ENCODE results near the gene CLCN5.
A peak's percentile ranks its signal among the peaks of the same experiment; 100 is the strongest.

The CLCN5 gene

GRCh38 chrX:49934148-49934547, 11.8 kb downstream of the CLCN5 start:
- no peak for DNase-seq

DNA sequence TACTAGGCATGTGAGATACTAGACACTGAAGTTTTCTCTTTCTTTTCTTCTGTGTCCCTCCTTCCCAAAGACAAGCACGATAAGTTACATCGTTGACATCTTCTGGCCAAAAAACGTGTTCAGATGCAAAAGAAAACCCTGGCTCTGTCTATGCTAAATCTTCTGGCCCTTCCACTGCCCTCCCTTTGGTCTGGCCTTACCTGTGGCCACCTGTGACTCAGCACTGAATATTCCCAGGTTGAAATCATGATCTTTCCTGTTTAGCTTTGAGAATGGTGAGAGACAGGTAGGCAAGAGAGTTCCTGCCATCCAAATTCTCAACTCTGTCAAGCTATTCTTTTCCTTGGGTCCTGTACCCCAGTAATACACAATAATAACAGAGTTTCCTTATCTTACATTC, 12.3 kb downstream of the CLCN5 start:
- DNase-seq: no peak

DNA sequence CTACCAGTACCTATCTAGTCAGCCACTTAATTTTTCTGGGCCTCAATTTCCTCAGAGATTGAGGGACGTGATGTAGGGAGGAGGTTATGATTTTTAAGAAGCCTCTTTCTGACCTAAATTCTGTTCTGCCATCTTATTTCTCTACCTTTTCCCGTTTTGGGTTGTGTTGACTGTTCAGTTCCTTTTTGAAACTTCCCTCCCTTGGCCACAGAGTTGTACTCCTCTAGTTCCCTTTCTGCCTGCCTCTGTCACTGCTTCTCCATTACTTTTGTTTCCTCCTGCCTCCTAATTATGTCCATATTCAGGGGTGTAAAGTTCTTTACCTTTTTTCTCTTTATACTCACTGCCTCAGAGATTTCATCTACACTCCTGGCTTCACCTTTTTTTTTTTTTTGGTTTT, 25.4 kb downstream of the CLCN5 start:
- no peak for DNase-seq

DNA sequence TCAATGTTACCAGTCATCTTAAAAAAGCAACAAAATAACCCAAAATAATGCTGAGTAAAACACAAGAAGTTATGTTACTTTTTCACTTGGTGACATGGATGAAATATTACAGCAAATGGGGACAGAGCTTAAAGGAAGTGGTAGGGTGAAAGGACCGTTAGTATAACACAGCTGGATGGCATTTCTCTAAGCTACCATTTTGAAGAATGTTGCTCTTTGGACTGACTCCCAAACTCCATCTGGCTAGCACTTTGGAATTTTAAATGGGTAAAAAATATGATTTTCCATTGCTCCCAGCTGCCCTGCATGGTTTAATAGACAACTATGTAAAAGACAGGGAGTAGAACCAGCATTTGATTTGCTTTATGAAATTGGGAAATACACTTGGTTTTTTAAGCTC, 27.6 kb downstream of the CLCN5 start:
- no peak for DNase-seq

- DNase-seq: peak in 1 of 14 donors; percentile 52
These were observed 29.3 kb downstream of the CLCN5 start for GRCh38 chrX:49951524-49952193.

DNA sequence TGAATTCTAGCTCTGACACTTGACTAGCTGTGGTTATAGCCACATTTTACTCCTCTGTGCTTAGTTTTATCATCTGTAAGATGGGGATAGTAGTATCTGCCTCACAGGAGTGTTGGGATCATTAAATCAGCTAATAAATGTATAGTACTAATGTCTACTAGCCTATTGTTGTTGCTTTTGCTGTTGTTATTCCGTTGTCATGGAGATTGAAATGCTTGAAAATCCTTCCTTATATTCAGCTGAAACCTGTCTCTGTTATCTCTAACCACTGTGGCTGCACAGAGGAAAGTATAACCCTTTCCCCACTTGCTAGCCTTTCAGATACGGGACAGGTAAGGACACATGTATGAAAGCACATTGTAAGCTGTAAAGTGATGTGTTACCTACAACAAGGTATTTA, 33.9 kb downstream of the CLCN5 start:
- DNase-seq: no peak

- DNase-seq: no peak
These were observed 36.5 kb downstream of the CLCN5 start for GRCh38 chrX:49958727-49959485.

- DNase-seq: no peak
These were observed 37.2 kb downstream of the CLCN5 start for GRCh38 chrX:49959602-49960001.

DNA sequence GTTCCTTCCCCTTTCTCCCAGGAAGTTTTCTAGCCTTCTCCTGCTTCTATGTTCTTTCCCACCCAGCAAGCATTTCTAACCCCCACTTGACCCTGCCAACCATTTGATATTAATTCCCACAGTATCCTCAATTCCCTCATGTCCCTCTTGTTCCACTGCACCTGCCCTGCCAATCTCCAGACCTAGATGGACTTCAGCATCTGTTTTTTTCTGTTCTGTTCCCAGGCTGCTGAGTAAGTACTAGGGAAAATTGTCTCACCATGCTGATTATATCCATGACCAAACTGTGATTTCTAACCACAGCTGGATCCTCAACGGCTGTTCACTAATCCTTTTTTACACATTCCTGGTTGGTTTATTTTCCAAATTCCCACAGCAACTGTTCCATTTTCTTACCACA, 37.7 kb downstream of the CLCN5 start:
- DNase-seq: no peak

- DNase-seq: no peak
These were observed 48.3 kb downstream of the CLCN5 start for GRCh38 chrX:49970674-49971073.

DNA sequence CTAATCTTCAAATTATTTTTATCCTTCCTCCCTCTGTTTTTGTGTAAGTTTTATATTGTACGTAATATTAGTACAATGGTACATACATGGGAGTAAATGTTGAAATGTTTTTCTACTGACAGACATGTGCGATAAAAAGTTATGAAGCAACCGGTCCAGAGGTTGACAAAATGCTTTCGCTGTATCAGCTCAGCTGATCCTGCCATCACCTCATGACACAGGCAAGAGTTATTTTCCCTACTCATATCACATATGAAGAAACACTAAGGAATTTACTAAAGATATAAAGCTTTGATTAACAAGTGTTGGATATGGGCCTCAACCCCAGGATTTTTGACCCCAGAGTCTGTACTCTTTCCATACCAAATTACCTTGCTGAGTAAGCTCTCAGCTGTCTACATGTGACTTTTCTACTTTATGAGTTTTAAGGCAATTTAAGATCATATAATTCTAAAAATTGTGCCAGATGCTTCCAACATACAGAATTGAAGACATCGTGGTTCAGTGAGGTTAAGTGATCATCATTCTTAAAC, 50.0 kb downstream of the CLCN5 start:
- no peak for DNase-seq

- DNase-seq: no peak
These were observed 54.3 kb downstream of the CLCN5 start for GRCh38 chrX:49976682-49977197.

- DNase-seq: no peak
These were observed 55.1 kb downstream of the CLCN5 start for GRCh38 chrX:49977319-49978090.

DNA sequence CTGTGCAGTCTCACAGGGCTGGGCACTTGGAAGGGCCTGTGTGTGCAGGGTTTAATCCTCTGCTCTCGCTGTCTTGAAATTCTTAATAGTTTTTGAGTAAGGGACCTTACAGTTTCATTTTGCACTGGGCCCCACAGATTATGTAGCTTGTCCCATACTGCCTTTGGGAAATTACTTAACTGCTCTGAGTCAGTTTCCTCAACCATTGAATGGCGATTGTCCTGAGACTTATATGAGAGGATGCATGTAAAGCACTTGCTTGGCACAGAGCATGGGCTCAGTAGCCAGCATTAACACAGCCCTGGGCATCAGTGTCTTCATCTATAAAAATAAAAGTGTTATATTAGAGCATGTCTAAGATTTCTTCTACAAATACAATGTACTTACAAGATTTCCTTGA, 55.8 kb downstream of the CLCN5 start:
- no peak for DNase-seq

DNA sequence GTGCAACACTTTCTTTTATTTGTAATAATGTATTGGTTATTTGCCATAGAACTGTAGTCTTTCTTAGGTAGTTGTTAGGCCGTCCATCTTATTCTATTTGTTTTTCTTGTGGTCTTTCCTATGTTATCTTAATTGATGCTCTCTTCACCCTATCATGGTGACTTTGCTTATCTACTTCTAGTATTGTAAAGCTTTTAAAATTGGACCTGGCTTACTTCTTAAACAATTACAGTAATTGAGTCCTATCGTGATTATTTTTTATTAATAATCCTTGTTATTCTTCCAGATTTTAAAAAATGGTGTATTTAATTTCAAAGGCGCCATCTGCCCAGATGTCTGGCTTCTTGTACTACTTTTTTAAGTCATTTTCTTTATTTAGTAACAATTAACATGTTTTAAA, 63.7 kb downstream of the CLCN5 start:
- no peak for DNase-seq

DNA sequence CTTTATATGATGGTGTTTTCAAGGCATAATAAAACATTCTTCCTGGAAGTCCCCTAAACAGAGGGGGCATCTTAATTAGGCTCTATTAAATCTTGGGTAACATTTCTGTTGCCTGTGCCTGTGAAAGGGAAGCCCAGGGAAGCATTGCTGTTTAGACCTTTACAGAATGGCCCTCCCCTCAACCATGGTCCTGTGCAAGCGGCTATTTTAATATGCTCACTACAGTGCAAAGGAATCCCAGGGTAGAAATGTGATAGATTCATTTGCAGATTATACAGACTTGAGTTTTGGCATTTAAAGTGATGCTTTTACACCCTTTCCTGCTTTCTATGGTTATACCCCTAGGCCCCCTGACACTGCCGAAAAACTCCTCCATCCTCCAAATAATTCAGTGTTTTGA, 65.3 kb downstream of the CLCN5 start:
- no peak for DNase-seq

- no peak for DNase-seq
These were observed 65.7 kb downstream of the CLCN5 start for GRCh38 chrX:49988143-49988542.

DNA sequence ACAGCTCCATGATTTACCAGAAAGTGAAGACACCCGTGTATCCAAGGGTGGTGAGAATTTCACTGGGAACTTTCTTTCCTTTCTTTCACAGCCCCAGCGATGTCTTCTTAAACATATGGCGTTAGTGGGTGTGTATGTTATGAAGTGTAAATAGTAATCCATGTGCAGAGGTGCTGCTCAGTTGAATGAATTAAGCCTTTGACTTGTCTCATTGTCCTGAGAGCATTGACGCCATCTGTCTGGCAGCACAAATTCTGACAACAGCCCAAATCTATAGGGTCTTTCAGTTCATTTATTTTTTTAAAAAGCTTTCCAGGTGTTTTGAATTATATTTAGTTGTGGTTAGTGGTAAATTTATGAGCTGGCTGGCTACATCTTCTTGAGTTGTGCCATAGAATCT, 69.4 kb downstream of the CLCN5 start:
- DNase-seq: no peak

- no peak for DNase-seq
These were observed 70.5 kb downstream of the CLCN5 start for GRCh38 chrX:49992853-49993252.

DNA sequence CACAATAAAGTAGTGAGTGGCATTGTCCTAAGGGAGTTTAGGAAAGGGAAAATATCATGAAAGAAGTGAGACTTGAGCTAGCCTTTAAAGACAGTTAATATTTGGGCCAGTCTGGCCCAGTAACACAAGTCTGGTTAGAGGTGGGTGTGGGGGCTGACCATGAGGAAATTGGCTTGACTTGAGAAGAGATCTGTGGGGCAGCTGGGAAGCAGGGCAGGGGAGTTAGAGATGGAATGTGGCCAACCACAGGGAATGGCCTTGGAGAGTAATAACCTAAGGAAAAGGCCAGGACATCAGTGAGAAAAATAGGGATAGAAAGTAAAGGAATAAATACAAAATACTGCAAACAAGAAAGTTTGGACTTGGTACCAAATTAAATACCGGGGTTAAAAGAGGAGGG, 71.3 kb downstream of the CLCN5 start:
- no peak for DNase-seq

- no peak for DNase-seq
These were observed 72.8 kb downstream of the CLCN5 start for GRCh38 chrX:49995107-49995731.

DNA sequence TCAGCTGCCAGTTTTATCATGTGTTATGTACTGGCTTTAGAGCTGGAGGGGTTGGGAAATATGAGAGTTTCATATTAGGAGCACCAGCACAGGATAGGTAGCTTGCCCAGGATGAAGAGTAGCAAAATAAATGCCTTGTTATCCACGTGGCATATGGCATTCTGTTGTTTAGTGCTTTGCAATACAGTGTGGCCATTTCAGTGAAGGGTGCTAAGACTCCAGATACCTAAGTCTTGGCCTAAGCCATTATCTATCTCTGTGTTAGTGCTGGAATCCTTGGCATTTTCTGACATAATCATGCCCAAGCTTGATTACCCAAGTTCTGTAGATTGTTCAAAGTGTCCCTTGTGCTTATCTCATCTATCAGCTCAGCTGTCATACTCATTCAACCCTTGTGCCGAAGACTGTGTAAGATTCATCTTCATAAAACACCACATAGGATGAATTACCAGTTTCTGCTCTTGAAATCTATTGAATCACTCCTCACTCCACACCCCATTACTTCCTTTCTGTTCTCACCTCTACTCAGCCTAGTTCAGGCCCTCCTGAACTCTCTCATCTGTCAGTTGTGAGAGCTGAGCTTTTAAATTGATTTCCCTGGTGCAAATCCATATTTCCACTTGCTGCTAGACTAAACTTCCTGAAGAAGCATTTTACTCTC, 73.5 kb downstream of the CLCN5 start:
- no peak for DNase-seq
